ENCODE data around the gene ZDHHC11.
"Not testable (repeated sequence)": the region's sequence is repeated elsewhere in the genome, so short reads cannot be mapped to it uniquely, and the experiment has no call there.

- TF ChIP-seq CTCF (IDR thresholded peaks at IDR 0.05); POLR2A (IDR thresholded peaks at IDR 0.05; ENCODE audit: low read depth): not testable (repeated sequence)
Observed at GRCh38 chr5:811384-811783, 39.4 kb downstream of the ZDHHC11 start.

All from esophagus muscularis mucosa (tissue), 3 donors.